K562 (cell line): ENCODE data around the gene COLEC12.

Experiments
- CEBPB ChIP-seq: fragments of 450-650 bp; IDR thresholded peaks from 2 replicates; pipeline ENCODE4 v1.6.1; 2016; ENCODE audit warnings: missing genetic modification characterization, missing compliant biosample characterization
- CTCF ChIP-seq, 3 experiments: IDR thresholded peaks in 2 of 3; conservative IDR thresholded peaks in 1 of 3; 2 replicates each; pipeline ENCODE4 v1.5.1; 2011 to 2012; ENCODE audit warnings: low read length in 3 of 3, mild to moderate bottlenecking in 3 of 3, control low read depth in 2 of 3, improper control_type of control experiment in 1 of 3, inconsistent platforms in 1 of 3, low read depth in 1 of 3, mixed read lengths in 1 of 3, moderate library complexity in 1 of 3; ENCODE audit not compliant: insufficient read depth in 2 of 3
- REST ChIP-seq, 2 experiments: fragments of 450-650 bp; formaldehyde crosslinking in 1 of 2; IDR thresholded peaks; 2 replicates each; pipeline versions ENCODE4 v1.4.0 to v1.6.1; 2014 to 2020; ENCODE audit warnings: mild to moderate bottlenecking in 2 of 2, borderline replicate concordance in 1 of 2, low read depth in 1 of 2
- SP1 ChIP-seq: sonication (generic); formaldehyde crosslinking; IDR thresholded peaks from 2 replicates; pipeline ENCODE4 v1.8.1; 2022; ENCODE audit warnings: mild to moderate bottlenecking, missing genetic modification reagents

GRCh38 chr18:363301-364085 is 137.0 kb downstream of the COLEC12 start:
- TF ChIP-seq REST (IDR thresholded peaks at IDR 0.05; ENCODE audit: borderline replicate concordance) (no peak), REST (CRISPR knock-in tag; IDR thresholded peaks at IDR 0.05; ENCODE audit: low read depth) (no peak), CEBPB (tag) (peak; percentile 96), SP1 (CRISPR knock-in tag) (no peak), CTCF (IDR thresholded peaks at IDR 0.05 in 2 of 3, conservative IDR thresholded peaks at IDR 0.05 in 1 of 3; ENCODE audit: insufficient read depth in 2 of 3, low read depth in 1 of 3, low read length in 3 of 3) (no peak)
